ENCODE data around the gene CA5B. TPM values are rescaled to one million over a fixed set of nuclear protein-coding genes. Genes with fewer than 3 reads are reported as not detected.

The CA5B gene
- total and polyA plus RNA-seq, 4 donors = 0.55 to 2.9 (median 1.6) TPM

DNA sequence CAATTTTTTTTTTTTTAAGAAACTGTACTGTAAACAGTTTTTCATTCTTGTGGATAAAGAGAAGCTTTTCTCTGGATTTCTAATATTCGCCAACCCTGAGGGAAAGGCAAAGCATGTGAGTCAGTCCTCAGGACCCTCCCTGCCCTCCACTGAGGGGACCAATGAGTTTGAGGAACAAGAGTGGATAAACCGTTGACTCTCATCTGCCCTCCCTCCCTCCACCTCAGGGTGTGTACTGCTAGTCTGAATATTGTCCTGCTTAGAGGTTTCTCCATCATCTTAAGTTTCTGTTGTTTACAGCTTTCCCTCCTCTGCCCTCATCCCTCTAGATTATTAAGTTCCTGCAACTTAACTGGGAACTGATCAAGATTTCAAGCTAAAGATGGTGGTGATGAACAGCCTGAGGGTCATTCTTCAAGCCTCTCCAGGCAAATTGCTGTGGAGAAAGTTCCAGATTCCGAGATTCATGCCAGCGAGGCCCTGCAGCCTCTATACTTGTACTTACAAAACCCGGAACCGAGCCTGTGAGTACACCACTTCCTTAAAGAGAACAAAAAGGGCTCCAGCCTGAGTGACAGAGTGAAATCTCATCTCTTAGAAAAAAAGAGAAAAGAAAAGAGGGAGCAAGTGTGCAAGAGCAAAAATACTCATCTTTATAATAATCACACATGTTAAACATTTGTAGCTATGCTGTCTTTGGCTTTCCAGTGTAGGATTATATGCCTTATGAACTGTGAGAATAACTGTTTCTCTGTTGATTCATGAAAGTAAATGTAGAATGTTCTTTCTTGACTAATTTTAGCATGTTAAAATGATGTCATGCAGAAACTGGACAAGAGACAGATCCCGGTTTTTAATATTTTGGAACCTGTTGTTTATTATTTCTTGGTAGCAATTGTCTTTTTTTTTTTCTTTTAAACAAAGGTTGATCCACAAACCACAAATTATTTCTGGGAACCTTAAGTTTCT lies 11.9 kb downstream of the CA5B start:
- no peak overlapping the region for H3K27ac ChIP-seq (ENCODE audit: low read depth in 1 of 2, low read length in 2 of 2)
- DNase-seq (ENCODE audit: low spot score) = no peak
- no peak overlapping the region for H3K4me3 ChIP-seq (ENCODE audit: low read depth in 1 of 3, low read length in 3 of 3)

More for the DNA sequence above, 11.9 kb downstream of the CA5B start:
- TF ChIP-seq ATF3 (IDR thresholded peaks at IDR 0.05) (no peak), HNF4G (IDR thresholded peaks at IDR 0.05) (no peak), EGR1 (IDR thresholded peaks at IDR 0.05; ENCODE audit: low read depth in 2 of 2) (no peak), NR2F2 (IDR thresholded peaks at IDR 0.05) (no peak), SP1 (IDR thresholded peaks at IDR 0.05) (no peak), YY1 (IDR thresholded peaks at IDR 0.05) (no peak), RAD21 (IDR thresholded peaks at IDR 0.05) (no peak), CTCF (IDR thresholded peaks at IDR 0.05; ENCODE audit: low read depth, low read length, missing input control) (no peak), FOXA1 (IDR thresholded peaks at IDR 0.05) (no peak), GABPA (IDR thresholded peaks at IDR 0.05 in 1 of 2, conservative IDR thresholded peaks at IDR 0.05 in 1 of 2) (no peak), HNF4A (conservative IDR thresholded peaks at IDR 0.05) (no peak), RXRA (IDR thresholded peaks at IDR 0.05) (no peak), TAF1 (conservative IDR thresholded peaks at IDR 0.05) (no peak), JUND (IDR thresholded peaks at IDR 0.05) (no peak), FOXA2 (IDR thresholded peaks at IDR 0.05) (no peak)
- TF ChIP-seq, protein P1, sequence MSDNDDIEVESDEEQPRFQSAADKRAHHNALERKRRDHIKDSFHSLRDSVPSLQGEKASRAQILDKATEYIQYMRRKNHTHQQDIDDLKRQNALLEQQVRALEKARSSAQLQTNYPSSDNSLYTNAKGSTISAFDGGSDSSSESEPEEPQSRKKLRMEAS (IDR thresholded peaks at IDR 0.05) = no peak
- TF ChIP-seq, protein P2, sequence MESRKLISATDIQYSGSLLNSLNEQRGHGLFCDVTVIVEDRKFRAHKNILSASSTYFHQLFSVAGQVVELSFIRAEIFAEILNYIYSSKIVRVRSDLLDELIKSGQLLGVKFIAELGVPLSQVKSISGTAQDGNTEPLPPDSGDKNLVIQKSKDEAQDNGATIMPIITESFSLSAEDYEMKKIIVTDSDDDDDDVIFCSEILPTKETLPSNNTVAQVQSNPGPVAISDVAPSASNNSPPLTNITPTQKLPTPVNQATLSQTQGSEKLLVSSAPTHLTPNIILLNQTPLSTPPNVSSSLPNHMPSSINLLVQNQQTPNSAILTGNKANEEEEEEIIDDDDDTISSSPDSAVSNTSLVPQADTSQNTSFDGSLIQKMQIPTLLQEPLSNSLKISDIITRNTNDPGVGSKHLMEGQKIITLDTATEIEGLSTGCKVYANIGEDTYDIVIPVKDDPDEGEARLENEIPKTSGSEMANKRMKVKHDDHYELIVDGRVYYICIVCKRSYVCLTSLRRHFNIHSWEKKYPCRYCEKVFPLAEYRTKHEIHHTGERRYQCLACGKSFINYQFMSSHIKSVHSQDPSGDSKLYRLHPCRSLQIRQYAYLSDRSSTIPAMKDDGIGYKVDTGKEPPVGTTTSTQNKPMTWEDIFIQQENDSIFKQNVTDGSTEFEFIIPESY (IDR thresholded peaks at IDR 0.05) = no peak
- TF ChIP-seq, protein P3, sequence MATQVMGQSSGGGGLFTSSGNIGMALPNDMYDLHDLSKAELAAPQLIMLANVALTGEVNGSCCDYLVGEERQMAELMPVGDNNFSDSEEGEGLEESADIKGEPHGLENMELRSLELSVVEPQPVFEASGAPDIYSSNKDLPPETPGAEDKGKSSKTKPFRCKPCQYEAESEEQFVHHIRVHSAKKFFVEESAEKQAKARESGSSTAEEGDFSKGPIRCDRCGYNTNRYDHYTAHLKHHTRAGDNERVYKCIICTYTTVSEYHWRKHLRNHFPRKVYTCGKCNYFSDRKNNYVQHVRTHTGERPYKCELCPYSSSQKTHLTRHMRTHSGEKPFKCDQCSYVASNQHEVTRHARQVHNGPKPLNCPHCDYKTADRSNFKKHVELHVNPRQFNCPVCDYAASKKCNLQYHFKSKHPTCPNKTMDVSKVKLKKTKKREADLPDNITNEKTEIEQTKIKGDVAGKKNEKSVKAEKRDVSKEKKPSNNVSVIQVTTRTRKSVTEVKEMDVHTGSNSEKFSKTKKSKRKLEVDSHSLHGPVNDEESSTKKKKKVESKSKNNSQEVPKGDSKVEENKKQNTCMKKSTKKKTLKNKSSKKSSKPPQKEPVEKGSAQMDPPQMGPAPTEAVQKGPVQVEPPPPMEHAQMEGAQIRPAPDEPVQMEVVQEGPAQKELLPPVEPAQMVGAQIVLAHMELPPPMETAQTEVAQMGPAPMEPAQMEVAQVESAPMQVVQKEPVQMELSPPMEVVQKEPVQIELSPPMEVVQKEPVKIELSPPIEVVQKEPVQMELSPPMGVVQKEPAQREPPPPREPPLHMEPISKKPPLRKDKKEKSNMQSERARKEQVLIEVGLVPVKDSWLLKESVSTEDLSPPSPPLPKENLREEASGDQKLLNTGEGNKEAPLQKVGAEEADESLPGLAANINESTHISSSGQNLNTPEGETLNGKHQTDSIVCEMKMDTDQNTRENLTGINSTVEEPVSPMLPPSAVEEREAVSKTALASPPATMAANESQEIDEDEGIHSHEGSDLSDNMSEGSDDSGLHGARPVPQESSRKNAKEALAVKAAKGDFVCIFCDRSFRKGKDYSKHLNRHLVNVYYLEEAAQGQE (IDR thresholded peaks at IDR 0.05) = no peak
- H3K27me3 ChIP-seq (ENCODE audit: control insufficient read depth in 4 of 4, insufficient read depth in 4 of 4, low read length in 3 of 4) = no peaks in the 10 kb centered on the region
- no peaks in the 10 kb centered on the region for H3K36me3 ChIP-seq (ENCODE audit: control insufficient read depth in 4 of 4, insufficient read depth in 3 of 4, low read depth in 1 of 4, low read length in 3 of 4)
- H3K9ac ChIP-seq (ENCODE audit: low read depth in 1 of 2, low read length in 2 of 2) = no peak overlapping the region
- H3K4me1 ChIP-seq (ENCODE audit: control insufficient read depth in 4 of 4, insufficient read depth in 4 of 4, low read length in 3 of 4) = no peaks in the 10 kb centered on the region
- WGBS = 68% methylated on average over 7 of the region's 7 CpGs
- no peaks in the 10 kb centered on the region for H3K9me3 ChIP-seq (ENCODE audit: control insufficient read depth in 4 of 4, low read length in 3 of 4)

All from liver (tissue), 9 donors.